GM21737 (cell line): ENCODE measurements around the gene CRMP1.

ENCODE experiments used
- ATAC-seq: cut with Tn5 transposase; IDR thresholded peaks from one replicate; pipeline ENCODE4 v1.9.1; 2021; ENCODE audit warnings: mild to moderate bottlenecking, moderate library complexity; ENCODE audit not compliant: unreplicated experiment

The CRMP1 gene

DNA sequence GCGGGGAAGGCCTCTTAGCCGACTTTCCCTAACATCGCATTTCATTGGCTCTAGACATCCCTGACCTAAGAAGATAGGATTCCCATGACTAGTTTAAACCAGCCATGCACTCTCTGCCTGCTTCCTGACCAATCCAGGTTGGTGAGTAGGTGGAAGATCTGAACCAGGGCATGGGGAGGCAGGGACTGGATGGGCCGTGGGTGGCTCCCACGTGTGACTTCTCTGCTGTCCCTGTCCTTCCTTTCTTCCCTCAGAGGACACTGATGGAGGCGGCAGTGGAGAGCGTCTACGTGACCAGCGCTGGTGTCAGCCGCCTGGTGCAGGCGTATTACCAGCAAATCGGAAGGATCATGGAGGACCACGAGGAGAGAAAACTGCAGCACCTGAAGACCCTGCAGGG lies 91.2 kb downstream of the CRMP1 start:
- ATAC-seq, result no peak

GRCh38 chr4:5800496-5800895 lies 92.4 kb downstream of the CRMP1 start:
- no peak for ATAC-seq

DNA sequence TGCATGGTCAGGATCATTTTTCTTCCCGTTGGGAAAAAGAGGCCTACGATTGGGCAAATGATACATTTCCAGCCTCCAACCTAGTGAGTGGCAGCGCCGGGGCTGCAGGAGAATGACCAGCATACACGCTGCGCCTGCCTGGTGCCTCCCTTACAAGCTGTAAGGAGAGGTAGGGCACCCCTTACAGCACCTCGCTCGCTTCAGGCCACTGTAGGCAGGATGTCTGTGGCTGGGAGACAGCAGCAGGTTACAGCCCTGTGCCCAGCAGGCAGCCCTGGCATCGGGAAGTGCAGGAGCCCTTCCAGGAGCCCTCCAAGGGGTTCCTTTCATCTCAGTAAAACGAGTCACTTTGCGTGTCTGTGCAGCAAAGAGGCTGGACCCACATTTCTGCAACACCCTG lies 93.5 kb downstream of the CRMP1 start:
- no peak for ATAC-seq

DNA sequence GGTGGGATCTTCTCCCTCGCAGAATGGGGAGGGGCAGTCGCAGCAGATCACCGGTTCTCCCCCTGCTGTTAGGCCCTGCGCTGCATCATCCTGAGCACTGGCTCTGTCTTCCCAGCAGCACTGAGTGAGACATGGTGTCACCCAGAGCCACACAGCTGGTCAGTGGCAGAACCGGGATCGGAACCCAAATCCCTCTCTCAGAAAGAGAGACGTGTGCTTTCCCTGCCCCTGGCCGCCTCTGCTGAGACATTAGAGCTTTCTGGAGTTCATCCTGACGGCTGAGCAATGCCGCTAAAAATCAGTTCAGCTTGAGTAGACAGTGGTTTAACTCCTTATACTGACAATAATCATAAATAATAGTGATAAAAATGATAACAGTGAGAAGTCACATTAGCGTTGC lies 93.9 kb downstream of the CRMP1 start:
- ATAC-seq, result no peak

GRCh38 chr4:5798462-5798861 lies 94.4 kb downstream of the CRMP1 start:
- no peak for ATAC-seq

DNA sequence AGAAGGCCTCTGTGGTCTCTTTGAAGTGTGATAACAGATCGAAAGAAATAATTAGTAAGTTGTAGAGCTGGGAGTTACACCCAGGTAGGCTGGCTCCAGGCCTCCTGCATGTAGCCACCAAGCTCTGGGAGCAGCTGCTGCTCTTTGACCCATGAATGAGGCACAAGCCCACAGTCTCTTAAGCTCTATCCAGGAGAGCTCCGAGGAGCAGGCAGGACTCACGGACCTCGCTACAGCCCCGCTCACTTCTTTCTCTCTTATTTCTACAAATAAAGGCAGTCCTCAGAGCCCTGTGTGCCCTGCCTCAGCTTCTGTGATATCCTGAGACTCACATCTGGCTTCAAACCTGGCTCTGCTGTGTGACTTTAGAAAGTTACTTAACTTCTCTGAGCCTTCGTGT lies 95.0 kb downstream of the CRMP1 start:
- ATAC-seq, result no peak

- no peak for ATAC-seq
These were observed 95.9 kb downstream of the CRMP1 start for GRCh38 chr4:5796976-5797375.

GRCh38 chr4:5795580-5795979 lies 97.3 kb downstream of the CRMP1 start:
- no peak for ATAC-seq

DNA sequence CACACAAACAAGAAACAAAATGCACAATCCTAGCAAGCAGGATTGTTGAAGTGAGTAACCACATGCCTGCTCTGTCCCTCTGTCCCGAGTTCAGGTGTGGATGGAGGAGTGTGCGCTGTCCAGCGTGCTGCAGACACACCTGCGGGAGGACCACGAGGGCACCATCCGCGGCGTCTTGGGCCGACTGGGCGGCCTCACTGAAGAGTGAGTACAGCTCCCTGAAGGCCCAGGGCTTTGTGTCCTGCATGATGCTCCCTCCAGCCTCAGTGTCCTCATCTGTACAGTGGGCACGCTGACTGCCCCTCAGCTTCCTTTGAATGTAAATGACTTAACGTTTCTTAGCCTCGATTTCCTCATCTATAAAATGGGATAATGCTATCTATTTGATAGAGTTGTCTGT lies 99.4 kb downstream of the CRMP1 start:
- no peak for ATAC-seq

- no peak for ATAC-seq
These were observed 101.2 kb downstream of the CRMP1 start for GRCh38 chr4:5791654-5792053.

- ATAC-seq, result no peak
These were observed 102.4 kb downstream of the CRMP1 start for GRCh38 chr4:5790546-5790857.

DNA sequence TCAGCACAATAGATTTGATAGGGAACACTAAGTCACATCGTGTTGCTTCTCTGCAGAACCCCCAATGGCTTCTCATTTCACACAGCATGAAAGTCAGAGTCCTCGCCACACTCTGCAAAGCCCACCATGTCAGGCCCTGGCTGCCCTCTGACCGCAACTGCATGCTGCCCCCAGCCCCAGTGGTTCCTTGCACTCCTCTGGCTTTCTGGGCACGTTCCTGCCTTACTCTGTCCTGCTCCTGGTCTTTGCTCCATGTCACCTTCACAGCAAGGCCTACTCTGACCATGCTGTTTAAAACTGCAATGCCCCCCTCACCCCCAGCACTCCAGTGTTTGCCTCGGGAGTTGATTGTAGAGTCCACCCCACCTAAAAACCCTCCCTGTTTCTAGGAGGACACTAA lies 103.7 kb downstream of the CRMP1 start:
- no peak for ATAC-seq

DNA sequence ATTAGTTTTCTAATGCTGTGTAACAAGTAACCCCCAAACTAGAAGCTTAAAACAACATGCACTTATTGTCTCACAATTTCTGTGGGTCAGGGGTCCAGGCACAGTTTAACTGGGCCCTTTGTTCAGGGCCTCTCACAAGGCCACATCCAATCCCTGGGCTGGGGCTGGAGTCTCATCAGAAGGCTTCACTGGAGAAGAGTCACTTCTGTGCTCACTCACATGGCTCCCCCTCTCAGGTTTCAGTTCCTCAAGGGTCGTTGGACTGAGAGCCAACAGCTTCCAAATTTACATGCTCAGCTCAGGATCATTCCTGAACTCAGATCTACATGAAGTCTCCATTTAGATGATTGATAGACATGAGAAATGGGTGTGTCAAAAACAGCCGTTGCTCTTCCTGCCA lies 104.7 kb downstream of the CRMP1 start:
- no peak for ATAC-seq

- ATAC-seq, result no peak
These were observed 105.6 kb downstream of the CRMP1 start for GRCh38 chr4:5787311-5787710.

- no peak for ATAC-seq
These were observed 106.8 kb downstream of the CRMP1 start for GRCh38 chr4:5785806-5786680.

- ATAC-seq, result no peak
These were observed 107.8 kb downstream of the CRMP1 start for GRCh38 chr4:5784960-5785611.

DNA sequence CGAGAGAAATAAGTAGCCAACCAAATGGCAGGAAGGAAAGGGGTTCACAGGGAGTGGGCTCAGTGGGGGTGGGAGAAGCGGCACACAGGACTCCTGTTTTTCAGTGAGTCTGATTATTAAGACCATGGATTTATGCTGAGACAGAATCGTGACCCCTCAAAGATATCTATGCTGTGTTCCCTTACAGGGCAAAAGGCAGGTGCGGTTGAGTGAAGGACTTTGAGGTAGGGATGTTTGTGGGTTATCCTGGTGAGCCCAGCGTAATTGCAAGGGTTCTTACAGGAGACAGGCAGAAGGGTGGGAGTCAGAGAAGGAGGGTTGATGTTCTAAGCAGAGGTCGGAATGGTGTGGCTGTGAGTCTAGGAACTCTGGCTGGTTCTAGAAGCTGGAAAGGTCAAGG lies 108.9 kb downstream of the CRMP1 start:
- no peak for ATAC-seq

DNA sequence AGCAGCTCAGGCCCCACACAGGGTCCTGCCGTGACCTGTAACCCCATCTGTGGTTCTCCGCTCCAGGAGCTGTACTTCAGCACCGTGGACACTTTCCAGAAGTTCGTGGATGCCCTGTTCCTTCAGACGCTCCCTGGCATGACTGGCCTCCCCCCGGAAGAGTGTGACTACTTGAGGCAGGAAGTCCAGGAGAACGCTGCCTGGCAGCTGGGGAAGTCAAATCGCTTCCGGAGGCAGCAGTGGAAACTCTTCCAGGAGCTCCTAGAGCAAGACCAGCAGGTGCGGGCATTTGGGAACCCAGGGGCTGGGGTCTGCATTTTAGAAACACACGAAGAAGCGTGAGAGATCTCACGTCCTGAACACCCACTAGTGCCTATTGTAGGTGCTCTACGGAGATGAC lies 109.4 kb downstream of the CRMP1 start:
- ATAC-seq, result no peak

GRCh38 chr4:5782829-5783476 lies 109.9 kb downstream of the CRMP1 start:
- no peak for ATAC-seq

DNA sequence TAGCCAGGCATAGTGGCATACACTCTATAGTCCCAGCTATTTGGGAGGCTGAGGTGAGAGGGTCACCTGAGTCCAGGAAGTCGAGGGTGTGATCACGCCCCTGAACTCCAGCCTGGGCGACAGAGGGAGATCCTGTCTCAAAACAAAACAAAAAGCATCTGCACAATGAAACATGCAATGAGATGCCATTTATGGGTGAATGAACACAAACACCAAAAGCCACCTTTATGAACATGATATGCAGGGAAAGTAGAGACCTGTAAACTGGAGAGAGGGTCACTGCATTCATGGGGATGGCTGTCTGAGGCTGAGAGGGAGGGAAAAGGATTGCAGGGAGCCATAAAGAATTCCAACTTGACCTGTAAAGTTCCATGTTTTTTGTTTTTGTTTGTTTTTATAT lies 111.2 kb downstream of the CRMP1 start:
- no peak for ATAC-seq

DNA sequence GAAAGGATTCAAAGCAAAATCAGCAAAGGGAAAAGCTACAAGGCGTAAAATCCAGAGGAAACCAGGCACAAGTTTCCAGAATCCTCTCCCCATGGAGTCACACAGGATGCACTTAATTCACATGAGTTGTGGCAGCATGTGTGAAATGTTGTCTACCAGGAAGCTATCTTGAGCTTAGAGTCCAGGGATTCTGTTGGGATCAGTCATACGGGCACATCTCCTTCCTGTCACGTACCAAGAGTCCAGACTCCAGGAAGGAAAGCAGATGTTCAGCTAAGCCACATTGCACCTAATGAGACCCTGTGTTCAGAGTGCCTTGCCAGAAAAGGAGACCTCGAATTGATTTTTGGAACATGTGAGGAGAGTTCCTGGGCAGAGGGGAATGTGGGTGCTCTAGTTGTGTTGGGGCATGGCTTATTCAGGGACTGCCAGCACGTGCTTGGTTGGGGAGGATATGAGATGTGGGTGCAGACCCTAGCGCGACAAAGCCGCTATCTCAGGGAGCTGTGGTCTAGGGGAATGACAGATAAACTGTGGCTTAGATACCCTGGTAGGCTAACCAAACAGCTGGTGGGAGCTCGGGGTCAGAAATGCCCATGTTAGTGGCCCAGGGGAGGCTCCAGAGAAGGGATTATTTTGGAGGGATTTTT lies 111.9 kb downstream of the CRMP1 start:
- no peak for ATAC-seq

GRCh38 chr4:5776510-5776909 lies 116.4 kb downstream of the CRMP1 start:
- ATAC-seq, result no peak
